Endodermal cell (in vitro differentiated cells): ENCODE results near the gene SFSWAP. TPM values are rescaled to one million over a fixed set of nuclear protein-coding genes. Genes with fewer than 3 reads are reported as not detected.

Experiments used
- DNase-seq: peaks from one replicate; pipeline ENCODE4 v3.0.0-alpha.2; 2017
- H3K27ac ChIP-seq: 2 replicates; pipeline ENCODE4 v1.5.1; 2013; ENCODE audit warnings: mild to moderate bottlenecking, low read depth, low read length, moderate library complexity
- H3K27me3 ChIP-seq: 2 replicates; pipeline ENCODE4 v1.6.1; 2013; ENCODE audit warnings: mild to moderate bottlenecking, low read length, moderate library complexity; ENCODE audit not compliant: insufficient read depth, control insufficient read depth, poor library complexity, severe bottlenecking
- H3K36me3 ChIP-seq: 2 replicates; pipeline ENCODE4 v1.7.0; 2013; ENCODE audit warnings: mild to moderate bottlenecking, low read length, moderate library complexity; ENCODE audit not compliant: control insufficient read depth, insufficient read depth
- H3K4me1 ChIP-seq: one replicate; pipeline ENCODE4 v1.7.0; 2013; ENCODE audit warnings: low read length; ENCODE audit not compliant: control insufficient read depth, insufficient read depth
- H3K4me3 ChIP-seq: 2 replicates; pipeline ENCODE4 v1.5.1; 2013; ENCODE audit warnings: mild to moderate bottlenecking, low read length, moderate library complexity
- H3K9ac ChIP-seq: 2 replicates; pipeline ENCODE4 v1.6.1; 2013; ENCODE audit warnings: mild to moderate bottlenecking, low read length, moderate library complexity; ENCODE audit not compliant: poor library complexity, severe bottlenecking; ENCODE audit errors: extremely low read depth
- H3K9me3 ChIP-seq: 2 replicates; pipeline ENCODE4 v1.6.1; 2013; ENCODE audit warnings: mild to moderate bottlenecking, low read length, moderate library complexity; ENCODE audit not compliant: control insufficient read depth
- H3K27ac Mint-ChIP-seq: 2 replicates; pipeline ENCODE4 v1.8.0; 2020; ENCODE audit warnings: mixed read lengths
- H3K27me3 Mint-ChIP-seq: 2 replicates; pipeline ENCODE4 v1.8.0; 2021; ENCODE audit warnings: mild to moderate bottlenecking, mixed read lengths; ENCODE audit not compliant: insufficient read depth
- H3K36me3 Mint-ChIP-seq: 2 replicates; pipeline ENCODE4 v1.8.0; 2020; ENCODE audit warnings: low read depth, mixed read lengths
- H3K4me1 Mint-ChIP-seq: 2 replicates; pipeline ENCODE4 v1.8.0; 2020; ENCODE audit warnings: mixed read lengths
- H3K4me3 Mint-ChIP-seq: 2 replicates; pipeline ENCODE4 v1.8.0; 2020; ENCODE audit warnings: mild to moderate bottlenecking, moderate library complexity, mixed read lengths
- H3K9me3 Mint-ChIP-seq: 2 replicates; pipeline ENCODE4 v1.8.0; 2020; ENCODE audit warnings: mild to moderate bottlenecking, mixed read lengths
- CTCF ChIP-seq: fragments of 200-600 bp; sonication (generic); conservative IDR thresholded peaks from 2 replicates; pipeline ENCODE4 v1.5.0; 2021; ENCODE audit warnings: antibody characterized with exemption, mild to moderate bottlenecking
- WGBS, 2 experiments: methylation state at CpG; one replicate each; pipeline versions ENCODE4 v1.1.5 to v1.1.7; 2013; ENCODE audit warnings: missing lambda C conversion rate in 2 of 2, mixed read lengths in 1 of 2; ENCODE audit not compliant: insufficient coverage in 1 of 2, insufficient read length in 1 of 2; 5-methylcytosine and 5-hydroxymethylcytosine counted together
- total RNA-seq, 2 donors: library from RNA; stranded (reverse); fragmentation: NEBNext Ultra II Directional in 1 of 2; extraction: Animal tissue kit (Norgen Biotek cat#: 25700) in 1 of 2; gene quantifications; 2 replicates in 1 of 2; 3 replicates in 1 of 2; pipeline ENCODE4 v1.2.1, GENCODE V29; 2021

SFSWAP gene
- total RNA-seq, 2 donors from 2014 or later, result 50.0 to 52.3 TPM

GRCh38 chr12:131843527-131843926, 132.6 kb downstream of the SFSWAP start:
- H3K27ac Mint-ChIP-seq, result no peak overlapping the region
- Histone ChIP-seq H3K27ac (no peak overlapping the region), H3K36me3 (no peaks in the 10 kb centered on the region), H3K4me3 (no peak overlapping the region), H3K4me1 (no peaks in the 10 kb centered on the region), H3K27me3 (no peaks in the 10 kb centered on the region), H3K9ac (no peak overlapping the region), H3K9me3 (no peaks in the 10 kb centered on the region)
- no peaks in the 10 kb centered on the region for H3K4me1 Mint-ChIP-seq
- WGBS, 2 experiments, result 85 to 94% methylated on average over 8 to 16 of the region's 16 CpGs
- H3K36me3 Mint-ChIP-seq, result peaks cover 7% of the 10 kb centered on the region
- no peak for DNase-seq
- no peak overlapping the region for H3K4me3 Mint-ChIP-seq
- no peaks in the 10 kb centered on the region for H3K9me3 Mint-ChIP-seq
- no peaks in the 10 kb centered on the region for H3K27me3 Mint-ChIP-seq
- TF ChIP-seq CTCF, result no peak

- H3K4me1 ChIP-seq, result no peaks in the 10 kb centered on the region
- no peaks in the 10 kb centered on the region for H3K36me3 ChIP-seq
- no peaks in the 10 kb centered on the region for H3K9me3 ChIP-seq
- H3K27ac ChIP-seq, result no peak overlapping the region
- Mint-ChIP-seq H3K27ac (no peak overlapping the region), H3K36me3 (peaks cover 7% of the 10 kb centered on the region), H3K4me3 (no peak overlapping the region), H3K27me3 (no peaks in the 10 kb centered on the region), H3K9me3 (no peaks in the 10 kb centered on the region), H3K4me1 (no peaks in the 10 kb centered on the region)
- DNase-seq, result no peak
- WGBS, 2 experiments, result 92 to 93% methylated on average over 8 to 11 of the region's 11 CpGs
- H3K27me3 ChIP-seq, result no peaks in the 10 kb centered on the region
- no peak overlapping the region for H3K9ac ChIP-seq
- no peak overlapping the region for H3K4me3 ChIP-seq
- TF ChIP-seq CTCF, result no peak
Observed at GRCh38 chr12:131844140-131844539, 133.2 kb downstream of the SFSWAP start.

GRCh38 chr12:131844656-131845055, 133.8 kb downstream of the SFSWAP start:
- Mint-ChIP-seq H3K36me3 (peaks cover 7% of the 10 kb centered on the region), H3K9me3 (no peaks in the 10 kb centered on the region), H3K27me3 (no peaks in the 10 kb centered on the region), H3K4me1 (no peaks in the 10 kb centered on the region), H3K27ac (no peak overlapping the region), H3K4me3 (no peak overlapping the region)
- no peak for DNase-seq
- Histone ChIP-seq H3K9ac (no peak overlapping the region), H3K4me1 (no peaks in the 10 kb centered on the region), H3K27ac (no peak overlapping the region), H3K9me3 (no peaks in the 10 kb centered on the region), H3K27me3 (no peaks in the 10 kb centered on the region), H3K36me3 (no peaks in the 10 kb centered on the region), H3K4me3 (no peak overlapping the region)
- 95 to 96% methylated on average over 11 to 25 of the region's 25 CpGs for WGBS, 2 experiments
- no peak for TF ChIP-seq CTCF
